Mesenchymal stem cell (in vitro differentiated cells and primary cell): ENCODE measurements around the gene KIAA1671.

Source experiments
- DNase-seq: peaks from one replicate; pipeline ENCODE4 v3.0.0-alpha.2; 2013
- H2AFZ ChIP-seq: one replicate; pipeline ENCODE4 v1.6.1; 2013; ENCODE audit warnings: low read depth, mild to moderate bottlenecking, control low read depth, inconsistent platforms, low read length, moderate library complexity
- H2AK5ac ChIP-seq: 2 replicates; pipeline ENCODE4 v1.6.1; 2013; ENCODE audit warnings: low read length, moderate library complexity, mild to moderate bottlenecking, inconsistent platforms; ENCODE audit not compliant: severe bottlenecking
- H2BK120ac ChIP-seq: one replicate; pipeline ENCODE4 v1.6.1; 2013; ENCODE audit warnings: low read depth, mild to moderate bottlenecking, inconsistent platforms, low read length, moderate library complexity
- H2BK12ac ChIP-seq, 2 experiments: one replicate each; pipeline ENCODE4 v1.6.1; 2013; ENCODE audit warnings: inconsistent platforms in 2 of 2, low read length in 2 of 2, mild to moderate bottlenecking in 2 of 2, moderate library complexity in 2 of 2, control low read depth in 1 of 2
- H2BK15ac ChIP-seq: one replicate; pipeline ENCODE4 v1.6.1; 2013; ENCODE audit warnings: mild to moderate bottlenecking, low read depth, inconsistent platforms; ENCODE audit not compliant: poor library complexity, severe bottlenecking
- H2BK5ac ChIP-seq: 2 replicates; pipeline ENCODE4 v1.6.1; 2013; ENCODE audit warnings: low read depth, mild to moderate bottlenecking, low read length, control low read depth, inconsistent platforms; ENCODE audit not compliant: poor library complexity, severe bottlenecking
- H3K14ac ChIP-seq, 2 experiments: one replicate each; pipeline ENCODE4 v1.6.1; 2013; ENCODE audit warnings: inconsistent platforms in 2 of 2, low read length in 2 of 2, control low read depth in 1 of 2, mild to moderate bottlenecking in 1 of 2, moderate library complexity in 1 of 2
- H3K18ac ChIP-seq, 2 experiments: one replicate each; pipeline ENCODE4 v1.6.1; 2013; ENCODE audit warnings: inconsistent platforms in 2 of 2, low read length in 2 of 2, control low read depth in 1 of 2, low read depth in 1 of 2, mild to moderate bottlenecking in 1 of 2
- H3K23ac ChIP-seq, 2 experiments: one replicate each; pipeline ENCODE4 v1.6.1; 2013; ENCODE audit warnings: inconsistent platforms in 2 of 2, low read length in 2 of 2, mild to moderate bottlenecking in 2 of 2, moderate library complexity in 2 of 2, control low read depth in 1 of 2
- H3K27ac ChIP-seq: 2 replicates; pipeline ENCODE4 v1.5.1; 2013; ENCODE audit warnings: mild to moderate bottlenecking, moderate library complexity, low read length, control low read depth, inconsistent platforms; ENCODE audit not compliant: poor library complexity, severe bottlenecking
- H3K27me3 ChIP-seq, 2 experiments: 2 replicates each; pipeline versions ENCODE4 v1.6.1 to v1.7.0; 2013; ENCODE audit warnings: low read length in 2 of 2, mild to moderate bottlenecking in 2 of 2, moderate library complexity in 2 of 2, control low read depth in 1 of 2, inconsistent platforms in 1 of 2; ENCODE audit not compliant: control insufficient read depth in 1 of 2, insufficient read depth in 1 of 2
- H3K36me3 ChIP-seq, 2 experiments: 2 replicates each; pipeline versions ENCODE4 v1.6.1 to v1.7.0; 2013; ENCODE audit warnings: low read length in 2 of 2, control low read depth in 1 of 2, inconsistent platforms in 1 of 2, low read depth in 1 of 2, mild to moderate bottlenecking in 1 of 2; ENCODE audit not compliant: insufficient read depth in 2 of 2, control insufficient read depth in 1 of 2
- H3K4ac ChIP-seq, 2 experiments: one replicate each; pipeline ENCODE4 v1.6.1; 2013; ENCODE audit warnings: inconsistent platforms in 2 of 2, low read length in 2 of 2, mild to moderate bottlenecking in 2 of 2, moderate library complexity in 2 of 2, control low read depth in 1 of 2, low read depth in 1 of 2
- H3K4me1 ChIP-seq: 2 replicates; pipeline ENCODE4 v1.6.1; 2013; ENCODE audit warnings: low read depth, low read length, control low read depth; ENCODE audit not compliant: control insufficient read depth, insufficient read depth
- H3K4me2 ChIP-seq: 2 replicates; pipeline ENCODE4 v1.6.1; 2013; ENCODE audit warnings: low read length, mild to moderate bottlenecking, inconsistent platforms; ENCODE audit not compliant: poor library complexity, severe bottlenecking
- H3K4me3 ChIP-seq, 2 experiments: 2 replicates each; pipeline versions ENCODE4 v1.5.1 to v1.7.0; 2013; ENCODE audit warnings: low read length in 2 of 2, mild to moderate bottlenecking in 2 of 2, control low read depth in 1 of 2, low read depth in 1 of 2; ENCODE audit not compliant: insufficient read depth in 1 of 2
- H3K79me1 ChIP-seq: replicated peaks from 2 replicates; pipeline ENCODE4 v1.6.1; 2013; ENCODE audit warnings: mild to moderate bottlenecking, control low read depth, low read length, inconsistent platforms; ENCODE audit not compliant: poor library complexity, severe bottlenecking
- H3K9ac ChIP-seq: 2 replicates; pipeline ENCODE4 v1.7.0; 2013; ENCODE audit warnings: mild to moderate bottlenecking, low read length, moderate library complexity
- H3K9me3 ChIP-seq: 2 replicates; pipeline ENCODE4 v1.7.0; 2013; ENCODE audit warnings: mild to moderate bottlenecking, low read length; ENCODE audit not compliant: control insufficient read depth
- H4K8ac ChIP-seq: one replicate; pipeline ENCODE4 v1.6.1; 2013; ENCODE audit warnings: inconsistent platforms, mild to moderate bottlenecking, low read length, moderate library complexity
- H4K91ac ChIP-seq: one replicate; pipeline ENCODE4 v1.6.1; 2013; ENCODE audit warnings: mild to moderate bottlenecking, low read length, inconsistent platforms
- WGBS: methylation state at CpG from one replicate; pipeline ENCODE4 v1.1.7; 2013; ENCODE audit warnings: mixed read lengths; 5-methylcytosine and 5-hydroxymethylcytosine counted together

Gene KIAA1671

DNA sequence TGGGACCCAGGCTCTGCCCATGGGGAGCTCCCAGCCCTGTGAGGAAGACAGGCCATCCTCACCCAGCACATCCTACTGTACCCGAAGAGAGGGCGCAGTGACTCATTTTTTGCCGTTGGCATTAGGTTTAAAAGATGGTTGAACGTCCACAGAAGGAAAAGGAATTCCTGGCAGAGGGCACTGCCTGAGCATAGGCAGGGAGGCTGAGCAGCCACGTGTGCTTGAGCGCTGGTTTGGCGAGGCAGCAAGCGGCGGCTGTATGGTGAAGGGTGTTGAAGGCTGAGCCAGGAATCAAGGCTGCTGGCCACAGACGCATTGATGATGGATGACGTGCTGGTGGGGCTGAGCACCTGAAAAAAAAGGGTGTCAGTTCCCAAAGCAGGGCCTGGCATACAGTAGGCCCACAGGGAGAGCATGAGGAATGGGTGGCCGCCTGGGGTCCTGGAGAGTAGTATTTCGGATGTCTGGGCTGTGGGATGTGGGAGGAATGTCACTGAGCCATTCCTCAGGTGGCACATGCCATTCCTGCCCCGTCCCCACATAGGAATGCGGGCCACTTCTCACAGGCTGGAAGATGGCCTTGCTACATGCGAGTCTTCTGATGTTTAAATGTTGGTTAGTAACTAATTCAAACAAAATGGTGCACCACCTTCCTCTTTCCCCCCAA, 112.5 kb downstream of the KIAA1671 start:
- H3K4me3 ChIP-seq: no peak overlapping the region
- H2BK15ac ChIP-seq: no peak overlapping the region
- no peak overlapping the region for H4K91ac ChIP-seq
- H2BK120ac ChIP-seq: no peak overlapping the region
- peaks cover 0 to 8% of the 10 kb centered on the region in 2 experiments for H3K27me3 ChIP-seq
- H4K8ac ChIP-seq: no peak overlapping the region
- no peak overlapping the region for H3K23ac ChIP-seq
- no peak overlapping the region for H3K4me2 ChIP-seq
- H3K27ac ChIP-seq: no peak overlapping the region
- no peak overlapping the region for H2BK5ac ChIP-seq
- H3K4ac ChIP-seq: no peak overlapping the region
- H3K9ac ChIP-seq: no peak overlapping the region
- no peaks in the 10 kb centered on the region for H3K4me1 ChIP-seq
- H2BK12ac ChIP-seq: no peak overlapping the region
- H3K9me3 ChIP-seq: no peaks in the 10 kb centered on the region
- 93% methylated on average over 15 of the region's 16 CpGs for WGBS
- peaks cover 0 to 2% of the 10 kb centered on the region in 2 experiments for H3K36me3 ChIP-seq
- H3K14ac ChIP-seq: no peak overlapping the region
- DNase-seq: no peak
- H3K18ac ChIP-seq: no peak overlapping the region
- H2AK5ac ChIP-seq: no peak overlapping the region
- no peaks in the 10 kb centered on the region for H3K79me1 ChIP-seq
- no peak overlapping the region for H2AFZ ChIP-seq

DNA sequence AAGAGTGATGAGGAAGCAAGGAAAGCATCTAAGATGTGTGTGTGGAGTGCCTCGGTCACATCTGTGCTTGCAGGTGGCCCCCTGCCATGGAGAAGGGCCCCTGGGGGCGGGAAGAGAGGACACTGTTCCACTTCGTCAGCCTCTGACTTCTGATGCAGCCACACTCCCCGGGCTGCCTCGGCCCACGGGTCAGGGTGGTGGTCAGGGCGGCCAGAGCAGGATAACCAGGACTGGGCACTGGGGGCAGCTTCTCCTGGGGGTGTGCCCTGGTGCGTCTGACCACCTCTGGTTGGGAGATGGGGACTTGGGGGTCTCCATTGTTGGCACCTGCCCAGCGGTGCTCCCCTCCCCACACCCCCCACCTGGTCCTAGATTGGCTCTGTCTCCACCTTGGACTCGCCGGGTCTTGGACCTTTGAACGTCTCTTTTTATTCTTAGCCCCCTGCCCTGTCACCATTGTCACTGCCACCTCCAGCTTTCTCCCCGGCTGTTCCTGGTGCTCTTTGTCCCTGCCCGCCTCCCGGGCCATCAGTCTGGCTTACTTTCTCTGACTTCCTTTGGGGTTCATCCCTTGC, 114.4 kb downstream of the KIAA1671 start:
- H3K4ac ChIP-seq: no peak overlapping the region
- no peak for DNase-seq
- H2BK5ac ChIP-seq: no peak overlapping the region
- H3K4me2 ChIP-seq: no peak overlapping the region
- no peak overlapping the region for H2AFZ ChIP-seq
- H4K8ac ChIP-seq: no peak overlapping the region
- no peak overlapping the region for H2BK15ac ChIP-seq
- WGBS: 95% methylated on average over 11 of the region's 15 CpGs
- no peak overlapping the region for H3K4me3 ChIP-seq
- H3K27me3 ChIP-seq: peaks cover 11 to 14% of the 10 kb centered on the region in 2 experiments
- H3K23ac ChIP-seq: no peak overlapping the region
- no peak overlapping the region for H2BK120ac ChIP-seq
- peaks cover 0 to 5% of the 10 kb centered on the region in 2 experiments for H3K36me3 ChIP-seq
- H2AK5ac ChIP-seq: no peak overlapping the region
- H3K79me1 ChIP-seq: no peaks in the 10 kb centered on the region
- H2BK12ac ChIP-seq: no peak overlapping the region
- no peak overlapping the region for H3K27ac ChIP-seq
- H3K9me3 ChIP-seq: no peaks in the 10 kb centered on the region
- no peak overlapping the region for H3K18ac ChIP-seq
- H3K4me1 ChIP-seq: no peaks in the 10 kb centered on the region
- H4K91ac ChIP-seq: no peak overlapping the region
- H3K14ac ChIP-seq: no peak overlapping the region
- H3K9ac ChIP-seq: no peak overlapping the region

DNA sequence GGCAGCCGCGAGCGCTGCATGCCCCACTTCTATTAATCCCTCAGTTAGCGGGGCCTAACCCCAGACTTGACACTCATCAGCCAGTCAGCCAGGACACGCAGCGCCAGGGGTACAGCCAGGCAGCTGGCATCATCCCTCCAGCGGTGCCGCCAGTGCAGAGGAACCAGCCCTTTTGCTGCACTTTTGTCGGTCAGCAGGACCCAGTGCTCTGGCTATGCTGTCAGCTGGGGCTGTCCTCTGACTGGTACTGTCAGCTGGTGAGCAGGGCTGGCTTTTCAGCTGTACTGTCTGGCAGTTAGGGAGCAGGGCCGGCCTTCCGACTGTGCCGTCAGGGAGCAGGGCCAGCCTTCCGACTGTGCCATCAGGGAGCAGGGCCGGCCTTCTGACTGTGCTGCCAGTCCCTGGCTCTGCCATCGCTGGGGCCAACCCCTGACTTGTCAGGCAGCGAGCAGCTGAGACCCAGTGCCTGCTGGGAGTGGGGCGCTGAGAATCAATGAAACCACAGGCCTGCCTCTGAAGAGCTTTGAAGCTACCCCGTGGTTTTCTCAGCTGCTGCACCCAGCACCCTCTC, 115.4 kb downstream of the KIAA1671 start:
- H3K36me3 ChIP-seq: peaks cover 0 to 6% of the 10 kb centered on the region in 2 experiments
- no peak overlapping the region for H3K9ac ChIP-seq
- no peak overlapping the region for H2BK5ac ChIP-seq
- H3K9me3 ChIP-seq: no peaks in the 10 kb centered on the region
- H3K27ac ChIP-seq: no peak overlapping the region
- no peak overlapping the region for H2AK5ac ChIP-seq
- WGBS: 92% methylated on average over 16 of the region's 18 CpGs
- peak overlapping the region; percentile 29 for H4K91ac ChIP-seq
- no peak overlapping the region for H2BK15ac ChIP-seq
- H3K14ac ChIP-seq: peak overlapping the region in 1 of 2 experiments; percentile 63
- no peaks in the 10 kb centered on the region for H3K79me1 ChIP-seq
- DNase-seq: no peak
- no peak overlapping the region for H3K23ac ChIP-seq
- peak overlapping the region in 1 of 2 experiments; percentile 43 for H3K18ac ChIP-seq
- no peaks in the 10 kb centered on the region for H3K4me1 ChIP-seq
- H3K4me3 ChIP-seq: no peak overlapping the region
- H3K27me3 ChIP-seq: peaks cover 14% of the 10 kb centered on the region in 2 experiments
- H3K4me2 ChIP-seq: no peak overlapping the region
- peak overlapping the region in 1 of 2 experiments; percentile 36 for H3K4ac ChIP-seq
- no peak overlapping the region for H2AFZ ChIP-seq
- peak overlapping the region; percentile 33 for H4K8ac ChIP-seq
- H2BK12ac ChIP-seq: no peak overlapping the region
- H2BK120ac ChIP-seq: no peak overlapping the region

- Histone ChIP-seq H3K27me3 (peaks cover 14% of the 10 kb centered on the region in 2 experiments), H2AFZ (no peak overlapping the region), H3K79me1 (no peaks in the 10 kb centered on the region), H2BK12ac (no peak overlapping the region), H3K4ac (no peak overlapping the region), H3K18ac (no peak overlapping the region), H3K4me2 (no peak overlapping the region), H4K8ac (peak overlapping the region; percentile 56), H3K9me3 (no peaks in the 10 kb centered on the region), H2BK120ac (no peak overlapping the region), H3K14ac (no peak overlapping the region), H3K4me1 (no peaks in the 10 kb centered on the region), H2AK5ac (no peak overlapping the region), H4K91ac (peak overlapping the region; percentile 10), H3K4me3 (no peak overlapping the region), H3K23ac (no peak overlapping the region), H3K36me3 (peaks cover 0 to 6% of the 10 kb centered on the region in 2 experiments), H2BK15ac (no peak overlapping the region), H3K9ac (no peak overlapping the region), H2BK5ac (no peak overlapping the region), H3K27ac (no peak overlapping the region)
- WGBS: 97% methylated on average over 7 of the region's 9 CpGs
- no peak for DNase-seq
Measured at GRCh38 chr22:25068707-25069106, 116.2 kb downstream of the KIAA1671 start.
